DOHH2 (cell line): Measurements from ENCODE around the gene ZNF135.

ENCODE experiments used
- H3F3A ChIP-seq: fragments of 200-600 bp; sonication (generic), shearing (Covaris generic); 2 replicates; pipeline ENCODE4 v1.6.0; 2016; ENCODE audit warnings: antibody characterized with exemption, mild to moderate bottlenecking; ENCODE audit not compliant: control insufficient read depth, insufficient read depth
- H3K27ac ChIP-seq: fragments of 200-600 bp; sonication (generic); 2 replicates; pipeline ENCODE4 v1.5.1; 2014; ENCODE audit warnings: low read depth, mild to moderate bottlenecking, low read length, moderate library complexity
- H3K27me3 ChIP-seq: fragments of 200-600 bp; sonication (generic); 2 replicates; pipeline ENCODE4 v1.6.1; 2014; ENCODE audit warnings: mild to moderate bottlenecking, low read length, mixed read lengths; ENCODE audit not compliant: control insufficient read depth
- H3K36me3 ChIP-seq: fragments of 200-600 bp; sonication (generic); 2 replicates; pipeline ENCODE4 v1.6.1; 2014; ENCODE audit warnings: mild to moderate bottlenecking, low read length, moderate library complexity, mixed read lengths; ENCODE audit not compliant: control insufficient read depth
- H3K4me1 ChIP-seq: fragments of 200-600 bp; sonication (generic); 2 replicates; pipeline ENCODE4 v1.6.1; 2014; ENCODE audit warnings: mild to moderate bottlenecking, low read length, mixed read lengths; ENCODE audit not compliant: control insufficient read depth
- H3K4me2 ChIP-seq: fragments of 200-600 bp; sonication (generic); 2 replicates; pipeline ENCODE4 v1.6.0; 2014; ENCODE audit warnings: mild to moderate bottlenecking, low read length, moderate library complexity
- H3K4me3 ChIP-seq: fragments of 200-600 bp; sonication (generic); 2 replicates; pipeline ENCODE4 v1.5.1; 2014; ENCODE audit warnings: mild to moderate bottlenecking, low read length, mixed read lengths
- H3K79me2 ChIP-seq: fragments of 200-600 bp; sonication (generic); 2 replicates; pipeline ENCODE4 v1.6.1; 2014; ENCODE audit warnings: mild to moderate bottlenecking, low read length, mixed read lengths; ENCODE audit not compliant: control insufficient read depth
- H3K9me2 ChIP-seq: fragments of 200-600 bp; sonication (generic); replicated peaks from 2 replicates; pipeline ENCODE4 v1.6.1; 2014; ENCODE audit warnings: mild to moderate bottlenecking, low read length, mixed read lengths; ENCODE audit not compliant: control insufficient read depth
- H3K9me3 ChIP-seq: fragments of 200-600 bp; sonication (generic); 2 replicates; pipeline ENCODE4 v1.6.1; 2014; ENCODE audit warnings: antibody characterized with exemption, low read length, mixed read lengths; ENCODE audit not compliant: control insufficient read depth, insufficient read depth
- H4K20me1 ChIP-seq: fragments of 200-600 bp; sonication (generic); 2 replicates; pipeline ENCODE4 v1.6.0; 2014; ENCODE audit warnings: low read depth, mild to moderate bottlenecking, antibody characterized with exemption, low read length, moderate library complexity; ENCODE audit not compliant: control insufficient read depth, insufficient read depth
- EZH2phosphoT487 ChIP-seq: fragments of 200-600 bp; sonication (generic); IDR thresholded peaks from 2 replicates; pipeline ENCODE4 v1.6.1; 2017; ENCODE audit warnings: borderline replicate concordance, mild to moderate bottlenecking, antibody characterized with exemption, low read length, moderate library complexity, mixed read lengths
- TF ChIP-seq, protein P1 (sequence below): fragments of 200-600 bp; sonication (generic); IDR thresholded peaks from one replicate; pipeline ENCODE4 v1.5.1; 2014; ENCODE audit warnings: antibody characterized with exemption, mild to moderate bottlenecking, low read depth, low read length; ENCODE audit not compliant: poor library complexity, severe bottlenecking

The ZNF135 gene

DNA sequence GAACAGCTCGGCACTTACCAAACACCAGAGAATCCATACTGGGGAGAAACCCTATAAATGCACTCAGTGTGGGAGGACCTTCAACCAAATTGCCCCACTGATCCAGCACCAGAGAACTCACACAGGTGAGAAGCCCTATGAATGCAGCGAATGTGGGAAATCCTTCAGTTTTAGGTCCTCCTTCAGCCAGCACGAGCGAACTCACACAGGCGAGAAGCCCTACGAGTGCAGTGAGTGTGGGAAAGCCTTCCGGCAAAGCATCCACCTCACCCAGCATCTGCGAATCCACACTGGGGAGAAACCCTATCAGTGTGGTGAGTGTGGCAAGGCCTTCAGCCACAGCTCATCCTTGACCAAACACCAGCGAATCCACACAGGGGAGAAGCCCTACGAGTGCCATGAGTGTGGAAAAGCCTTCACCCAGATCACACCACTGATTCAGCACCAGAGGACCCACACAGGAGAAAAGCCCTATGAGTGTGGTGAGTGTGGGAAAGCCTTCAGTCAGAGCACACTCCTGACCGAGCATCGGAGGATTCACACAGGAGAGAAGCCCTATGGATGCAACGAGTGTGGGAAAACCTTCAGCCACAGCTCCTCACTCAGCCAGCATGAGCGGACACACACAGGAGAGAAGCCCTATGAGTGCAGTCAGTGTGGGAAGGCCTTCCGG is 8.3 kb downstream of the ZNF135 start:
- H3K36me3 ChIP-seq: no peaks in the 10 kb centered on the region
- TF ChIP-seq, protein P1, sequence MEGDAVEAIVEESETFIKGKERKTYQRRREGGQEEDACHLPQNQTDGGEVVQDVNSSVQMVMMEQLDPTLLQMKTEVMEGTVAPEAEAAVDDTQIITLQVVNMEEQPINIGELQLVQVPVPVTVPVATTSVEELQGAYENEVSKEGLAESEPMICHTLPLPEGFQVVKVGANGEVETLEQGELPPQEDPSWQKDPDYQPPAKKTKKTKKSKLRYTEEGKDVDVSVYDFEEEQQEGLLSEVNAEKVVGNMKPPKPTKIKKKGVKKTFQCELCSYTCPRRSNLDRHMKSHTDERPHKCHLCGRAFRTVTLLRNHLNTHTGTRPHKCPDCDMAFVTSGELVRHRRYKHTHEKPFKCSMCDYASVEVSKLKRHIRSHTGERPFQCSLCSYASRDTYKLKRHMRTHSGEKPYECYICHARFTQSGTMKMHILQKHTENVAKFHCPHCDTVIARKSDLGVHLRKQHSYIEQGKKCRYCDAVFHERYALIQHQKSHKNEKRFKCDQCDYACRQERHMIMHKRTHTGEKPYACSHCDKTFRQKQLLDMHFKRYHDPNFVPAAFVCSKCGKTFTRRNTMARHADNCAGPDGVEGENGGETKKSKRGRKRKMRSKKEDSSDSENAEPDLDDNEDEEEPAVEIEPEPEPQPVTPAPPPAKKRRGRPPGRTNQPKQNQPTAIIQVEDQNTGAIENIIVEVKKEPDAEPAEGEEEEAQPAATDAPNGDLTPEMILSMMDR: no peak
- H3K27ac ChIP-seq: no peak overlapping the region
- H4K20me1 ChIP-seq: no peaks in the 10 kb centered on the region
- no peaks in the 10 kb centered on the region for H3K9me2 ChIP-seq
- no peaks in the 10 kb centered on the region for H3K79me2 ChIP-seq
- H3K4me1 ChIP-seq: no peaks in the 10 kb centered on the region
- no peak overlapping the region for H3K4me3 ChIP-seq
- peaks cover 53% of the 10 kb centered on the region for H3K9me3 ChIP-seq
- no peaks in the 10 kb centered on the region for H3K27me3 ChIP-seq
- H3K4me2 ChIP-seq: no peak overlapping the region
- H3F3A ChIP-seq: no peaks in the 10 kb centered on the region

DNA sequence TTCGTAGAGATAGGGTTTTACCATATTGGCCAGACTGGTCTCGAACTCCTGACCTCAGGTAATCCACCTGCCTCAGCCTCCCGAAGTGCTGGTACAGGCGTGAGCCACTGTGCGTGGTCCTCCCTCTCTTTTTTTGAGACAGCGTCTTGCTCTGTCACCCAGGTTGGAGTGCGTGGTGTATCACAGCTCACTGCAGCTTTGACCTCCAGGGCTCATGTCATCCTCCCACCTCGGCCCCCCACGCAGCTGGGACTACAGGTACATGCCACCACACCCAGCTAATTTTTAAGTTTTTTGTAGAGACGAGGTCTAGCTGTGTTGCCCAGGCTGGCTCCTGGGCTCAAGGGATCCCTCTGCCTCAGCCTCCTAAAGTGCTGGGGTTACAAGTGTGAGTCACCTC is 20.7 kb downstream of the ZNF135 start:
- H3K9me3 ChIP-seq: peaks cover 19% of the 10 kb centered on the region; the same call in 1 of the 2 replicates
- H3K27ac ChIP-seq: no peak overlapping the region
- no peak for TF ChIP-seq EZH2phosphoT487

DNA sequence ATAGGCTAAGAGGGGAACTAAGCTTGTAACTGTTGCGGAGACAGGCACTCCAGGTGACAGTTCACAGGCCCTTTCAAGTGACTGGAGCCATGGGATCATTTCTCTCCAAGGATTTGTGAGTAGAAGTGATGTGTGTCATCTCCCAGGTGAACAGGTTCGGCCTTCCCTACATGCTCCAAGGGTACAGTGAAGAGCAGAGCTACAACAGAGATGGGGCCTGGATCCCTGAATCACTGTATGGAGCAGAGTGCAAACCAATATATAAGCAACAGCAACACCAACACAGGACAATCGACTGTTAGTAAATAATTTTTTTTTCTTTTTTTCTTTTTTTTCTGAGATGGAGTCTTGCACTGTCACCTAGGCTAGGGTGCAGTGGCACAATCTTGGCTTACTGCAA is 23.9 kb downstream of the ZNF135 start:
- no peaks in the 10 kb centered on the region for H3K79me2 ChIP-seq
- no peaks in the 10 kb centered on the region for H3K27me3 ChIP-seq
- no peak overlapping the region for H3K4me3 ChIP-seq
- no peaks in the 10 kb centered on the region for H3F3A ChIP-seq
- H3K4me1 ChIP-seq: no peaks in the 10 kb centered on the region
- H3K9me3 ChIP-seq: peaks cover 38% of the 10 kb centered on the region; the same call in 1 of the 2 replicates
- TF ChIP-seq, protein P1: no peak
- no peak for TF ChIP-seq EZH2phosphoT487
- H3K4me2 ChIP-seq: no peak overlapping the region
- H3K36me3 ChIP-seq: no peaks in the 10 kb centered on the region
- H3K9me2 ChIP-seq: no peaks in the 10 kb centered on the region
- no peaks in the 10 kb centered on the region for H4K20me1 ChIP-seq
- no peak overlapping the region for H3K27ac ChIP-seq

More for the DNA sequence above, 20.7 kb downstream of the ZNF135 start:
- Histone ChIP-seq H3K4me3 (no peak overlapping the region), H3K79me2 (no peaks in the 10 kb centered on the region), H3K36me3 (no peaks in the 10 kb centered on the region), H3K27me3 (no peaks in the 10 kb centered on the region), H3K4me1 (no peaks in the 10 kb centered on the region), H3F3A (no peaks in the 10 kb centered on the region), H3K4me2 (no peak overlapping the region), H4K20me1 (no peaks in the 10 kb centered on the region), H3K9me2 (no peaks in the 10 kb centered on the region)

DNA sequence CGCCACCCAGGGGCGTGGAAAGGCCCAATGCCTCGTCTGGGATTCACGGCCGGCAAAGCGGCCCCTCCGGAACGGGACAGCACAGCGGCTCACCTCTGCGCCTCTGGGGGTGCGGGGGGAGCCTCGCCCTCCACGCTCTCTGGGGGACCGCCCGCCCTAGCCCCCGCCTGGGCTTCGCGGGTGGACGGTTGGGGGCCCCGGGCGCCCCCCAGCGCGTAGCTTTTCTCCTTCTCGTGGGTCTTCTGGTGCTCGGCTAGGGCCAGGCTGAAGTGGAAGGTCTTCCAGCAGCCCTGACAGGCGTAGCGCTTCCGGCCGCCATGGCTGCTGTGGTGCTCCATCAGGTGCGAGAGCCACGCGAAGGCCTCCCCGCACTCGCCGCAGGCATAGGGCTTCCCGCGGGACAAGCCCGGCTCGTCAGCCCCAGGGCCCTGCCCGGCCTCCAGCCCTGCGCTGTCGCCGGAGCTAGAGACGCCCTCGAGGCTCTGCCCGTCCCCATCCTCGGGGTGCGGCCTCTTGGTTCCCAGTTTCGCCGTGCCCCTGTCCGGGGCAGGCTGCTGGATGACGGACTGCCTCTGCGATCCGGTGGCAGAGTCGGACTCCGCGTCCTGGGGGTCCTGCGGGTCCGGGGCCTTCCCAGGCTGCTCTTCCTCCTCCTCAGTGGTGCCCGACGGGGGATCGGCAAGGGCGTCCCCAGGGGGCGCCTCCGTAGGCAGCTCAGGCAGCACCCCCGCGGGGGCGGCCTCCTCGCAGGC is 25.7 kb downstream of the ZNF135 start:
- H4K20me1 ChIP-seq: no peaks in the 10 kb centered on the region
- H3K4me3 ChIP-seq: no peak overlapping the region
- no peaks in the 10 kb centered on the region for H3F3A ChIP-seq
- no peaks in the 10 kb centered on the region for H3K9me2 ChIP-seq
- H3K36me3 ChIP-seq: no peaks in the 10 kb centered on the region
- no peak for TF ChIP-seq EZH2phosphoT487
- TF ChIP-seq, protein P1: no peak
- no peaks in the 10 kb centered on the region for H3K27me3 ChIP-seq
- H3K27ac ChIP-seq: no peak overlapping the region
- no peaks in the 10 kb centered on the region for H3K4me1 ChIP-seq
- H3K9me3 ChIP-seq: peaks cover 43% of the 10 kb centered on the region
- H3K79me2 ChIP-seq: no peaks in the 10 kb centered on the region
- H3K4me2 ChIP-seq: no peak overlapping the region
